22Rv1 (cell line): Measurements from ENCODE around the gene CDKN3.
"Not testable (repeated sequence)": the region's sequence is repeated elsewhere in the genome, so short reads cannot be mapped to it uniquely, and the experiment has no call there.

ENCODE experiments used
- CTCF ChIP-seq: fragments of 450-650 bp; IDR thresholded peaks from 2 replicates; pipeline ENCODE4 v1.5.1; 2017; ENCODE audit warnings: mild to moderate bottlenecking
- ZFX ChIP-seq: fragments of 450-650 bp; IDR thresholded peaks from 2 replicates; pipeline ENCODE4 v1.6.1; 2017; ENCODE audit warnings: antibody characterized with exemption, borderline replicate concordance

GRCh38 chr14:54437954-54438353 is 41.1 kb downstream of the CDKN3 start:
- TF ChIP-seq CTCF, ZFX: not testable (repeated sequence)
